Measurements from ENCODE around the gene TBX20. TPM values are rescaled to one million over a fixed set of nuclear protein-coding genes. Genes with fewer than 3 reads are reported as not detected.

Gene TBX20, protein sequence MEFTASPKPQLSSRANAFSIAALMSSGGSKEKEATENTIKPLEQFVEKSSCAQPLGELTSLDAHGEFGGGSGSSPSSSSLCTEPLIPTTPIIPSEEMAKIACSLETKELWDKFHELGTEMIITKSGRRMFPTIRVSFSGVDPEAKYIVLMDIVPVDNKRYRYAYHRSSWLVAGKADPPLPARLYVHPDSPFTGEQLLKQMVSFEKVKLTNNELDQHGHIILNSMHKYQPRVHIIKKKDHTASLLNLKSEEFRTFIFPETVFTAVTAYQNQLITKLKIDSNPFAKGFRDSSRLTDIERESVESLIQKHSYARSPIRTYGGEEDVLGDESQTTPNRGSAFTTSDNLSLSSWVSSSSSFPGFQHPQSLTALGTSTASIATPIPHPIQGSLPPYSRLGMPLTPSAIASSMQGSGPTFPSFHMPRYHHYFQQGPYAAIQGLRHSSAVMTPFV
- 1.2 to 2.7 TPM (median 2.3 TPM) in 5 replicates for total RNA-seq (2022; extraction: Qiagen RNA extraction; ENCODE audit: low read depth)

DNA sequence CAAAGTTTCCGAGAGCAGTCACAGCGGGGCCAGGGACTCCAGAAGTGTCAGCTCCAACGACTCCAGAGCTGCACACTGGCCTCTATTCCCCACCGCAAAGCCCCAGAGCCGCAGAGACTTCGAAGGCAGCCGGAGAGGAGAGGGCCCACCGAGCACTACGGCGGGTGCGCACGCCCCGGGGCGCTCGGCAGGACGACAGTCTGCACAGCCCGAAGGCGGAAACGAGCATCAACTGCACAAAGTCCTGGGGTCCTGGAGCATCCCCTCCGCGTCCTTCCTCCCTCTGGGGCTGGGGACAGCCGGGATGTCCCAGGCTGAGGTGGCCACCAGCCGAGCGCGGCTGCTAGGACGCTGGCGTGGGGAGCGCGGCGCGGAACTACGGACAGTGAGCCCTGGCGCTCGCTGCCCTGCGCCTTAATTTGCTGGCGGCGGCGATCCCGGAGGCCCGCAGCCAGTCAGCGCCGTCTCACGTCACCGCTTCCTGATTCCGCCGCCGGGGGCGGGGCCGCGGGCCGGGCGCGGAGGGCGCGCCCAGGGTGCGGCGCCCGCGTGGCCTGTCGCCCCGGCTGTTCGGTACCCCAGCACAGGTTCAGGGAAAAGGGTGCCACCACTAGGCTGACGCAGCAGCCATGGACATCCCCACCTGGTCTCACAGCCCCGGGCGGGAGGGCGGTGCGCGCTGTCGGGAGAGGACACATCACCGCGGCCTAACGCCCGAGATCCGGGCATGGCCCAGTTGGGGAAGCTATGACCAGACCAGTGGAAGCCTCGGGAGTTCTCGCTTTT, at the start of gene TBX20:
TSS of gene TBX20 (minus strand) at position 391 of the 786 bp plus-strand sequence. CDS start 480 bp downstream, outside the sequence.

Other genes with a start within 250 kb of the TBX20 start
- 37.1 to 53.4 TPM (median 49.0 TPM) in 5 replicates for gene DPY19L1, start 216.6 kb downstream of the TBX20 start, total RNA-seq (2022; extraction: Qiagen RNA extraction; ENCODE audit: low read depth)